HUDEP-2 (cell line): ENCODE results near the gene JAZF1.
A peak's percentile ranks its signal among the peaks of the same experiment; 100 is the strongest.
"Not testable (repeated sequence)": the region's sequence is repeated elsewhere in the genome, so short reads cannot be mapped to it uniquely, and the experiment has no call there.

Experiments used
- DNase-seq, 76 experiments: peaks; one replicate each; lab custom pipeline; 2025; ENCODE audit not compliant: unreplicated experiment in 76 of 76; lab: John Stamatoyannopoulos, UW

Gene JAZF1

DNA sequence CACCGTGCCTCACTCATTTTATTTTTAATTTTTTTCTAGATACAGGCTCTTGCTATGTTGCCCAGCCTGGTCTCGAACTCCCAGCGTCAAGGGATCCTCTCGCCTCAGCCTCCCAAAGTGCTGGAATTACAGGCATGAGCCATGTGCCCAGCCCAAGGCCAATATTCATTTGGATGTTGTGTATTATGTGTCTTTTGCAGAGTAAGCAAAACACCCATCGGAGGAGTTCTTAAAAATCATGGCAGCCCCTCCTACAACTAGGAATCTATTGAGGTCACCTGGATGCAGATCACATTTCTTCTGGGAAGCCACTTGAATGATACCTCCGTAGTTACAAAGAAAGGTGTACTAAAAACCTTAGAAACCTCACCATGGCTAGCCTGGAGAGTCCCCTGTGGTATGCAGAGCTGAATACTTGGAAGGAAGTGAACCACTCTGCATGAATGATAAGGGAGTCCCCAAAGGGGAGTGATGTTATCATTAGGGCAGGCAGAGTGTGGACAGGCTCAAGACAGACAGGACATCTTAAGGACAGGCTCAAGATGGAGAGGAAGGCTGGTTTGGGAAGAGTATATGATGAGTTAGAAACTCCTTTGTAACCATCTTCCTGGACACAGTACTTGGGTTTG, 254.9 kb downstream of the JAZF1 start:
- DNase-seq = no peak

GRCh38 chr7:27923642-27923980, 257.0 kb downstream of the JAZF1 start:
- DNase-seq = no peak

GRCh38 chr7:27922907-27923641, 257.5 kb downstream of the JAZF1 start:
- no peak for DNase-seq

DNA sequence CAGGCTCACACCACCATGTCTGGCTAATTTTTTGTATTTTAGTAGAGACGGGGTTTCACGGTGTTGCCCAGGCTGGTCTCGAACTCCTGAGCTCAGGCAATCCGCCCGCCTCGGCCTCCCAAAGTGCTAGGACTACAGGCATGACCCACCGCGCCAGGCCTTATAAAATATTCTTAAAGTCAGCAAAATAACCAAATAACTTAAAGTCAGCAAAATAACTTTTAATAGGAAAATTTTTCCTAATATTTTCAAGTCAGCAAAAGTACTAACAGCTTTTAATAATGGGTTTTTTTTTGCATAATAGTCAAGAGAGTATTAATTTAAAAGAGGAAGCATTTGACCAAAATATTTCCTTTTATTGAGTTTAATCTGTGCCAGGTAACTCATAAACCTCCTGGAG, 258.2 kb downstream of the JAZF1 start:
- not testable (repeated sequence) for DNase-seq

DNA sequence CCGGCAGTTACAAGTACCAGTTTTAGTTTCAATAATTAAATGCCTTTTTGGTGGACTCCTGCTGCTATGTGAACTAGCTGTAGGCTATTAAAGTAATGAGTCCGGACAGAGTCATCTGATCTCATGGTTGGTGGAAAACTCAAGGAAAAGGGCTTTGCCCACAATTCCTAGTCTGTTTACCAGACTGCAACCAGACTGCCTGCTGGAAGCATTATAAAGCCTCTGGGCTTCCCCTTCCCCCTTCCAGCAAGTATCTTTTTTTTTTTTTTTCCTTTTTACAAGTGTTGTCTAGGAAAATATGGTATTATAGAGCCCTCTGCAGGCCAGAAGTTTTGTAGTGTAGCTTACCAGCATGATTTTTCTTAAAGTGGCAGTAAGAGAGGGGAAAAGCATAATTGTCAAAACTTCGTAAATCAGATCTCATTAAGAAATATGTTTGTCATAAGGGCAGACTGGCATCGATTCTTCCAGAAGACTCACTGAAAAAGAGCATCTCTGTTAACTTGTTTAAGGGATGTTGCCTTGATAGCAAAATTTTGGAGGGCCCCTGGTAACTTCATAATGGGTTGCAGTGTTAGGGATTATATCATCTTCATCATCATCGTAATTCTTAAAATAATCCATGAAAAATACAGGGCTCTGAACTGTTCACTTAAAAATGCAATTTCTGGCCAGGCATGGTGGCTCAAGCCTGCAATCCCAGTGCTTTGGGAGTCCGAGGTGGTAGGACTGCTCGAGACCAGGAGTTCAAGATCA, 259.3 kb downstream of the JAZF1 start:
- DNase-seq = peak in 23 of 76 experiments; percentile 5 to 53 (median 24)

- DNase-seq = no peak
Observed at GRCh38 chr7:27920281-27920946, 260.2 kb downstream of the JAZF1 start.

GRCh38 chr7:27918503-27918902, 262.1 kb downstream of the JAZF1 start:
- no peak for DNase-seq

DNA sequence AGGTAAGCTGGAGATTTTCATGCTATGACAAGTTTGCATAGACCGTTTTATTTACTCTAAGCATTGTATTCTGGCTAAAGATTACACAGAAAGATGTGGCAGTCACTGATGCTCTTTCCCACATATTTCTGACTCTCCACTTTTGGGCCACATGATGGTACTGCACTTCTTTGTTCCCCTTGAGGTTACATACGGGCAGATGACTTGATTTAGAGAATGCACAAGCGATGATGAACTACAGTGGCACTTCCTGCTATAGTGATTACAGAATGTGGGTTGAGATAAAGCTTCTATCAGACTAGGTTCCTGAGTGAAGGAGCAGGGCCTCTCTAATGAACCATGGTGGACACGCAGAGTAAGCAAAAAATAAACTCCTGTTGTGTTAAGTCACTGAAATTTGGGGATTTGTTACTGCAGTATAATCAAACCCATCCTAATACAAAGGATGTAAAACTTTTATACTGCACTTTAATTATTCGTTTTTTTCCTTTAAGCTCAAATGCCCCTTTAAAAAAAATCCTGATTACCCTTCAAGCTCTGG, 262.8 kb downstream of the JAZF1 start:
- DNase-seq = peak in 9 of 76 experiments; percentile 3 to 19 (median 9)

DNA sequence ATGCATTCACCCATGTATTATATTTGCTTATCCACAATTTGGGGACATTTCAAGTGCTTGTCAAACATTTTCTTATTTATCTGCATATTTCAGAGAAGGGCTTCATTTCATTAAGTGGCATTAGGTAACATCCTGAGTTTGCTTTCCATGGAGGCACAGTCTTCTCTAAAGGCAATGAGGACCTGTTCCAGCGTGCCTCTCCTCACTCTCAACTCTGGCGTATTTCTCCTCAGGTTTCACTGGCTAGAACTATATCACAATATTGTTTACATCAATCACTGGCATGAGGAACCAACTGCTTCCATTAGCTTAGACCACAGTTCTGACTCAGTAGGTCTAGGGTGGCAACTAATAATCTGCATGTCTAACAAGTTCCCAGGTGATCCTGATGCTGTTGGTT, 263.5 kb downstream of the JAZF1 start:
- no peak for DNase-seq

DNA sequence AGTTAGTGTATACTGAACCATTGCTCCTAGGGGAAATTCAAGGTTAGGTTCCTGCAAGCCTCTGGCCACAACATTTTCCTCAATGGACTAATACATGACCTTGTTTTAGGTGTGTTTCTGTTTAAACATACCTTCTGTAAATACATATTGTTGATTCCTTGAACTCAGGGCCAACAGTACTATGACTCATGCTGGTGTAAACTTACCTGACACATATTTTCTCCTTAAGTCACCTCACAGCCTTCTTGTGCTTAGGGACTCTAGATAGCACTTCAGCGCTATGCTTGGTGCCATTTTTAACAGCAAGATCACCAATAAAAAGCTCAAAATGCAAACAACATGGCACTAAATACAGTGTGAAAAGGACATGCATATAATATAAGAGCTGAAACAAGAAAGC, 264.2 kb downstream of the JAZF1 start:
- DNase-seq = no peak

DNA sequence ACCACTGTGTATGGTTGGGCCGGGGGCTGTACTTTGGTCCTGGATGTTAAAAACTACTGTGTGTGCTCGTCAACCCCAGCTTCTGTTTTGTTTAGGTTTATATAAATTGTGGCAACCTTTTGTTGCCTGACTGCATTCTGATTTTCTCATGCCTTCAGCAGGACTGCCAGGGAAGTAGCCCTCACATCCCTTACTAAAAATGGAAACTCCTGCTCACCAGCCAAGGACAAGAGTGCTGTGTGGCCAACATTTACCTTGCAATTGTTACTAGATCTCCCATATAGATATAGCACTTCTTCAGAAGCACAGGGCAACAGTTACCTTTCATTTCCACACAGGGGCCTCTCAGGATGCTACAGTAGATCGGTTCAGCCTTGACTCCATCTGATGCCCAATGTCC, 266.2 kb downstream of the JAZF1 start:
- DNase-seq = no peak

DNA sequence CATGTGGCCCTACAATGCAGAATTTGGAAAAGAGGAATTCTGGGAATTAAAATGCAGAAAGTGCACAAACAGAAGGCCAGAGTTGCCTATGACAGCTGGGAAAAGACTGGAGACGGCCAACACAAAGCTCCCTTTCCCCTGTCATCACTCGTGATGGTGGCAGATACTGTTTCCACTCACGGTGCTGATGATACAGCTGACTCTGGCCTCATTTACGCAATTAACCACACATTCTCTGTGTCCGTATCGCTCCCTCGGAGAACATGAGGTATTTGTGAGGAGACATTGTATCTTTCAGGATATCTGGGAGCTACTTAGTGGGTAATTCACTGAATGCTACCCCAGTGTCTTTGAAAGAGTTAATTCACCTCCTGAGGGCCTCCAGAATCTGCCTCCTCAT, 267.8 kb downstream of the JAZF1 start:
- no peak for DNase-seq

DNA sequence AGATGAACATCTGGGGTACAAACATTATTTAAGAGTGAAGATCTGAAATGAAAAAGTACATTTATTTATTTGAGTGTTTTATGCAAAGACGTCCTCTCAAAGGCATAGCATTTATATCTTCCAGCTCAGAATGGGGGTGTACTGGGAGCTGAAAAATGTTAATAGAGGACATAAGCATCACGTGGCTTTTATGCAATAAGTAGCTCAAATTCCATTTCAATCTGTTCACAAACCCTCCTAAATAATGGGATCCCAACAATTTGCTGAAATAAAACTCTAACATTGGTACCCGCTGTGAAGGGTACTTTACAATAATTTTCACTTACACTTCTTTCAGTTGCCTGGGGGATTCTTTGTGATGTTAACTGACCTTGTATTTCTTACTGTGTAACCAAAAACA, 268.7 kb downstream of the JAZF1 start:
- no peak for DNase-seq

DNA sequence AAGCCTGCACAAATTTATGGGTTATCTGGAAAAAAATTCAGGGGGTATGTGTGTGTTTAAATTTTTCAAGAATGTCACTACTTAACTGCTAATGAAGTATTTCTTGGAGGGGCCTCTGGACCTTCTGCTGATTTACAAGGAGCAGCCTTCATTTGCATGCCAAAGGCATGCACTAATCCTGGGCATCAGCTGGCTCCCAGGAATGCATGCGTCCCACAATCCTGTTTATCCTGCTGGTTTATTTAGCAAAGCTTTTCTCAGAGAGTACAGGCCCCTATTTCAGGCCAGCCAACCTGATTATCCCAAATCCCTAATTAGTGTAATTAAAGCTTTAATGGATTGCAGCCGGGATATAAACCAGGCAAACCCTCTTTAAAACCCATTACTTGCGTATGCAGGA, 270.3 kb downstream of the JAZF1 start:
- DNase-seq = no peak

- no peak for DNase-seq
Observed at GRCh38 chr7:27908534-27909165, 271.9 kb downstream of the JAZF1 start.

- no peak for DNase-seq
Observed at GRCh38 chr7:27906385-27907091, 274.1 kb downstream of the JAZF1 start.

DNA sequence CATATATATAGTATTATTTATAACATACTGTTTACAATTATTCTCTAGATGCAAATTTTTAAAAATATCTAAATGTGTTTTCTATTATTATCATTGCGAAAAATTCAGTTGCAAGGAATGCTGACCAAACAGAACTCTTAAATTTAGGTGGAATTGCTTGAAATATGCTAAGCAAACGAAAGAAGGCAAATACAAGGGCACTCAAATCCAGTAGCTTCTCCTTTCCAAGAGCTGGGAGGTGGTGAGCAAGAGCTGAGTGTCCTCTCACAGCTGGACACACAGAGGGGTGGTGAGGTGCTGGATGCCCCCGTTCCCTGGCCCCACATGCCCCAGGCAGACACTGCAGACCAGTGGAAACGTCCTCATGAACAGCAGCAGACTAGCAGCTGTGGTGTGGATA, 274.6 kb downstream of the JAZF1 start:
- DNase-seq = no peak

GRCh38 chr7:27901028-27901760, 279.4 kb downstream of the JAZF1 start:
- DNase-seq = no peak

GRCh38 chr7:27900006-27900405, 280.6 kb downstream of the JAZF1 start:
- DNase-seq = no peak
